NCI-H774 (cell line): ENCODE measurements around the gene CTNND2.

ENCODE experiments used
- DNase-seq: peaks from one replicate; lab custom pipeline; 2025; lab: John Stamatoyannopoulos, UW

Gene CTNND2

GRCh38 chr5:11171236-11171635, 733.0 kb downstream of the CTNND2 start:
- DNase-seq, result no peak

GRCh38 chr5:11166923-11167322, 737.3 kb downstream of the CTNND2 start:
- no peak for DNase-seq

GRCh38 chr5:11164531-11165294, 739.5 kb downstream of the CTNND2 start:
- no peak for DNase-seq

- no peak for DNase-seq
Observed at GRCh38 chr5:11157132-11157531, 747.1 kb downstream of the CTNND2 start.

GRCh38 chr5:11153670-11154382, 750.4 kb downstream of the CTNND2 start:
- DNase-seq, result no peak

- no peak for DNase-seq
Observed at GRCh38 chr5:11152368-11152767, 751.9 kb downstream of the CTNND2 start.

GRCh38 chr5:11150976-11151375, 753.3 kb downstream of the CTNND2 start:
- no peak for DNase-seq

GRCh38 chr5:11148810-11149539, 755.3 kb downstream of the CTNND2 start:
- no peak for DNase-seq

- DNase-seq, result no peak
Observed at GRCh38 chr5:11146171-11146570, 758.1 kb downstream of the CTNND2 start.

GRCh38 chr5:11143456-11144267, 760.6 kb downstream of the CTNND2 start:
- DNase-seq, result no peak

- DNase-seq, result no peak
Observed at GRCh38 chr5:11139217-11139865, 764.9 kb downstream of the CTNND2 start.

- no peak for DNase-seq
Observed at GRCh38 chr5:11130131-11130530, 774.1 kb downstream of the CTNND2 start.

- no peak for DNase-seq
Observed at GRCh38 chr5:11128021-11128420, 776.2 kb downstream of the CTNND2 start.

- DNase-seq, result no peak
Observed at GRCh38 chr5:11126844-11127243, 777.4 kb downstream of the CTNND2 start.

- no peak for DNase-seq
Observed at GRCh38 chr5:11121885-11122284, 782.4 kb downstream of the CTNND2 start.

GRCh38 chr5:11110128-11110527, 794.1 kb downstream of the CTNND2 start:
- no peak for DNase-seq

GRCh38 chr5:11105696-11106095, 798.5 kb downstream of the CTNND2 start:
- DNase-seq, result no peak

GRCh38 chr5:11104651-11105112, 799.6 kb downstream of the CTNND2 start:
- no peak for DNase-seq

GRCh38 chr5:11104210-11104609, 800.0 kb downstream of the CTNND2 start:
- no peak for DNase-seq

- no peak for DNase-seq
Observed at GRCh38 chr5:11084111-11084510, 820.1 kb downstream of the CTNND2 start.

- no peak for DNase-seq
Observed at GRCh38 chr5:11082404-11082945, 821.8 kb downstream of the CTNND2 start.
